SH-SY5Y (cell line): Measurements from ENCODE around the gene PRKG1.

Experiments used
- GATA2 ChIP-seq: IDR thresholded peaks from 2 replicates; pipeline ENCODE4 v1.6.1; 2011; ENCODE audit warnings: mild to moderate bottlenecking, low read depth, low read length
- GATA3 ChIP-seq: IDR thresholded peaks from 2 replicates; pipeline ENCODE4 v1.6.1; 2011; ENCODE audit warnings: low read depth, mild to moderate bottlenecking, low read length, moderate library complexity

Gene PRKG1

DNA sequence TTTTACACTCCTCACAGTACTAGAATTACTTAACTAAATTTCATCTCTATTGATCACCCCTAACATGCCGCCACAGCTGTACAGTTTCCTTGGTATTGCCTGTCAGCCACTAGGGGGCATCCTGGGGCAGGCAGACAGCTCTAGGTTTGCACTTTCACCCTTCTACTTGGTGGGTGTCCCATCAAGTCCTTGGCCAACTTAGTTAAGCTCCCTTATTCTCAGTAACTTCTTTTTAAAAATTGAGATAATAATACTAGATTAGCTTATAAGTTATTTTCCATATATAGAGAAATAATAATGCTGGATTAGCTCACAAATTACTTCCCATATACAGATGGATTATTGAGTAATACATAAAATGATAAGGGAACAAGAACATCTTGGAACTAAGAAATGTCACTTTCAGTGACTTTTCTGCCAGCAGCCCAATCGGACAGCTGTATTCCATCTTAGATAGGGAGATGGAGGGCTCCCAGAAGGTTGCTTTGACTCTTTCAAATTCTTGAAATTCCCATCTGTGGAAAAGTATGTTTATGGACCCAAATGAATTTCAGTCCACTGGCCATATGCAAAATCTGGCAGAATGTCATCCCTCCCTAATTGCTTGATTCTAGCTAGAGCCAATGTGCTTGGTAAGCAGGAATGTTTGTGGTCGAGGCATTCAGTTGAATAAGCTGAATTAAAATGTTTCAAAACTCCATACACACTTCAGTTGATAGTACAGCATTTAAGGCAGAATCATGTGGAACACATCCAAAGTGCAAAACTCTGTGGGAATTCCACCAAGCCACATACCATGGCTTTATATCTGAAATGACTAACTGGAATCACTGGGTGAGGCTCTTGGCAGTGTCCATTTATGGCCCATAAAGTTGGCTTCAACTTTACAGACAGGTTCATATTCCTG is 315.4 kb downstream of the PRKG1 start:
- TF ChIP-seq GATA2 (no peak), GATA3 (no peak)

DNA sequence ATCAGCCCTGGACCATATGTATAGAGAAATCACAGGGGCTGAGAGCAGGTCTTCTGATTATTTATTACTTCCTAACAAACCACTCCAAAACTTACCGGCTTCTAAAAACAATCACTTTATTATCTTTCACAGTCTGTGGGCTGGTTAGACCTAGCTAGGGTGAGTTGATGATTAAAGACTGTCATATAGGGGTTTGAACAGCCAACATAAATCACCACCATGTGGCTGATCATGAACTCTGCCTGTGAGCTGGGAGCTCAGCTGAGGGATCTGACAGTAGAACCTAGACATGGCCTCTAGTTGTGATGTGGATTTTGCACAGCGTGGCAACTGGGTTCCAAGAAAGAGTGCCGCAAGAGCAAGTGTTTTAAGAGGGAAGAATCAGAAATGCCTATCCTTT is 319.8 kb downstream of the PRKG1 start:
- TF ChIP-seq GATA2 (no peak), GATA3 (no peak)

DNA sequence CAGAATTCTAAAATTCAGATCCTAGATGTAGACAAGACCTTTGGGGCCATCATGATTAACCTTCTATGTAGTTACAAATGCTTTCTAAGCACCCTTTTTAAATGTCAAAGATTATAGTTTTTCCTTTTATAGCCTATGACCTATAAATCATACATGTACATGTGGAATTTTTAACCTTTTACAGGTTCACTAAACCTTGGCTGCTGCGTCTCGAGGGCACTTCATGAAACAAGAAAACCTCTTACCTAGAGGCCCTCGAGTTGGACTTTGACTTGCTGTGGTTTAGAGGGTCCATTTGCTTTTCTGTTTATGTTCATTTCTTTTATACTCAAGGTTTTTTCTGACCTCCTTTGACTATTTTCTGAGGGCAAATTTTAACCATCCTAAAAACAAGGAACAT is 323.0 kb downstream of the PRKG1 start:
- no peak for TF ChIP-seq GATA2
- no peak for TF ChIP-seq GATA3

DNA sequence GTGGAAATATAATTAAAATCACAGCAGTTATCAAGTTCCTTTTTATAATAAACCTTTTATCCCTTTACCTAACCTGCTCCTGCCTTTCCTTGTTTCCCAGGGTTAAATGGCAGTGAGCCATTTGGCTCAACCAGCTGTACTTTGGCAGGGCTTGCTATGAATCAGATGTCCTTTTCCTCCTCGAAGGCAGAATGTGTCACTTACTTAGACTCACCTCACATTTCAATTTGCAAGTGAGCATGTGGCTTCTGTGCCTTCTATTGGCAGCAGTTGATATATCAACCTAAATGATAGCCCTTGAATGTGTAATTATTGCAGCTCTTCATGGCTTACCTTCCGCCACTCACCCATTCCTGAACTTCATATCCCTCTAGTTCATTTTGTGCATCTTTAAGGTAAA is 323.4 kb downstream of the PRKG1 start:
- no peak for TF ChIP-seq GATA2
- TF ChIP-seq GATA3, result no peak

DNA sequence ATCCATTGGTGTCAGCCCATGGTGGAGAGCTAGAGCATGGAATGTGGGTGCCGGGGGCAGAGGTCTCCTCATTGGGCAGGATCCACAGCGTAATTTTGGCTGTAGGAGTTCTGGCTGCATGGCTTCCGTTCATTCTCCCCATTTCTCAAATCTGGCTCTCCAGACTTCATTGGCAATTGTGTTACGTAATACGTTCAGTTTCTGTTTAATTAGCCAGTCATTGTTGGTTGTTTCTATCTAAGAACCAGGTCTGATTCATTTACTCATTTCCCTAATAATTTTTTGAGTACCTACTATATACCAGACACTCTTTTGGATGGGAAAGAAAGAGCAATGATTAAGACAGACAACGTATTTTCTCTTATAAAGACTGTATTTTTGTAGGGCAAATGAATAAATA is 325.6 kb downstream of the PRKG1 start:
- no peak for TF ChIP-seq GATA3
- TF ChIP-seq GATA2, result no peak

DNA sequence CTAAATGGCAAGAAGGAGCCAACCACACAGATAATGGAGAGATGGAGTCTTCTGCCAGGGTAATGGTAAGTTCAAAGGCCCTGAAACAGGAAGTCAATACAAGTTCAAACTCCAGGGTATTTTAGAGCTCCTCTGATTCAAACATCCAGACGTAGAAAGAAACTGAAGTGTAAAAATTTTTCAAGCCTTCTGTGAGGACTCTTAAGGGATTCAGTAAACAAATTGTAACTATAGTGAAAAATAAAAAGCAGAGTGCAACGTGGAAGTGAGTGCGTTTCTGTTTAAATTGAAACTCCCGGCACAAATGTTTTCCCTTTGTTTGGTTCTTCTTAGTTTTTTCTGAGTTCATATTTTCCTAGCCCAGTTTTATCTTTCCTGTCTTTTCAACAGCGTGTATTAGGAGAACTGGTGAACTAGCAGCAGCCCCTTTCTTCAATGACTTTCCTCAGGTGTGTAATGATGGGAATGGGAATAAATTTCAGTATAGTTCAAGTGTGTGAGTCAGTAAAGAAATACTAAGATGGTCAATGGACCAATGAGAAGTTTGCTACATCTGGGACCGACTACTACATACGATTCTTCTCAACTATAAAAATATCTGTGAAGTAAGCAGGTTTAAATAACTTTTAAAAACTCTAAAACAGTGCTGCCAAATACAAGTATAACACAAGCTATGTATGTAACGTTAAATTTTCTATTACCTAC is 326.3 kb downstream of the PRKG1 start:
- no peak for TF ChIP-seq GATA2
- no peak for TF ChIP-seq GATA3

DNA sequence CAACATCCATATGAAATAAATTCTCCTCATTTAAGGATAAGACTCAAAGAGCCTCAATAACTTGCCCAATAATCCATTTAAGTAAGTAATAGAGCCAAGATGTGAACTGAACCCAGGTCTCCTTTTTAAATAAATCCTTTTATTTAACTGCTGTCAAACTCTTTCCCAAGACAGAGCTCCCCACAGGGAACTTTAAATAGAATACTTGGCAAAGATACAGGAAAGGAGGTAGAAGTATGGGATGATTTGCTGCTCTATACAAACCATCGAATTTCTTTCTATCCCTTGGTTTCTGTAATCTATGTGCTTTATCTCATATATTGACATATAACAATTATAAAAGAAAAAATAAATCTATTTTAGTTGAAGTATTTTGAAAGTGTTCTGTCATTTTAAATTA is 329.2 kb downstream of the PRKG1 start:
- TF ChIP-seq GATA2 (no peak), GATA3 (no peak)

DNA sequence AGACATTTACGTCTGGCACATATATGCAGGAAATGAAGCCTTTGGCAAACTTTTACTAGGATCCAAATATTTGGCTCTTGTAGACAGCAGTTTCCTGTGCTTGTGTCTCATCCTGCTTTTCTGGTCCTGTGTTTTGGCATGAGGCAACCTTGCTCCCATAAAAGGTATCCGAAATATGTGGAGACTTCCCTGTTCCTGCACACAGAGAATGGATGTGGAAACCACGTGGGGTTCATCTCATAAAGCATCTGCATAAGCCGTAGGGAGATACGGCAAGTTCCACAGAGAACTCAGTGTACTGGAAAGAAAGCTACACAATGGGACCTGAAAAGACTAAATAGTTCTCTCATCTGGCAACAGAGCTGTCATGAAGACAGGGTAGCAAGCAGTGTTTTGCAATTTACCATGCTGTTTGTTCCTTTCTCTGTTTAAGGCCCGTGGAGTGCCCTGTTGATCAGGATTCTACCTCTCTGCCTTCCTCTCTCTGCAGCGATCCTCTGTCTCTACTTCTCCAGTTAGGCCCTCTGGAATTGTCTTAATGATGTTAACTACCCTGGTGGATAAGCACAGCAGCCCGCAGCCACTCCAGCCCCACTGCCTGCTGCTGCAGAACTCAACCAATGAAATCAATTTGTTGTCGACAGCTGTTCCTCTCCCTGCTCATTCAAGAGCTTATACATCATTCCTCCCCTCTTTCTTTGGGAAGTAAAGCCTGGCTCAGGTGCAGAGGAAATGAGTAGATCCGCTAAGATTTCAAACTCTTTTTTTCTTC is 331.5 kb downstream of the PRKG1 start:
- TF ChIP-seq GATA3 (no peak), GATA2 (no peak)

DNA sequence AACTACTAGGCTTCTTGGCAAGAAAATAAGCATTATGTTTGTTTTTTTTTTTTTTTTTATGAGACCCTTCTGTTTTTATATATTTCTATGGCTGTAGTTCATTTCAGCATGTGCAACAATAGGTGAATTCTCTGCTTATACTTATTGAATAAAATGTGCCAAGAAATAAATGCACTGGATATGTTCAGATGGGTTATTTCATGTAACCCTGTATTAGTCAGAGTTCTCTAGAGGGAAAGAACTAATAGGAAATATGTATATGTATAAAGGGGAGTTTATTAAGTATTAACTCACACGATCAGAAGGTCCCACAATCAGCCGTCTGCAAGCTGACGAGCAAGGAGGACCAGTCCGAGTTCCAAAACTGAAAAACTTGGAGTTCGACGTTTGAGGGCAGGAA is 332.3 kb downstream of the PRKG1 start:
- TF ChIP-seq GATA3 (no peak), GATA2 (no peak)

DNA sequence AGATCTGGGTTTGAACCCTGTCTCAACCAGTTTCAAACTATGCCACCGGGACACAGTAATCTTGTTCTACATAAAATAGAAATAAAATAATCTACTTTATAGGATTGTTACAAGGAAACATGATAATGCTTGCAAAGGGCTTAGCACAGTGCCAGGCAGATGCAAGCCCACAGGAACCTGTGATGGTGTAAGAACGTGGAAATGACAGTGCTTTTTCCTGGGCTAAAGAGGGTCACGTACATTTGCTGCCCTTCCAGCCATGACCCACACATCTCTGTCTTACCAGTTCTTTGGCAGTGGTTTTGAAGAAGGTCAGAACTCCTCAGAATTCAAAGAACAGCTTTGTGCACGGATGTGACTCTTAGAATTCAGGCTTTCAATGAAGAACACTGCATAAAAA is 342.2 kb downstream of the PRKG1 start:
- TF ChIP-seq GATA2, result no peak
- no peak for TF ChIP-seq GATA3

DNA sequence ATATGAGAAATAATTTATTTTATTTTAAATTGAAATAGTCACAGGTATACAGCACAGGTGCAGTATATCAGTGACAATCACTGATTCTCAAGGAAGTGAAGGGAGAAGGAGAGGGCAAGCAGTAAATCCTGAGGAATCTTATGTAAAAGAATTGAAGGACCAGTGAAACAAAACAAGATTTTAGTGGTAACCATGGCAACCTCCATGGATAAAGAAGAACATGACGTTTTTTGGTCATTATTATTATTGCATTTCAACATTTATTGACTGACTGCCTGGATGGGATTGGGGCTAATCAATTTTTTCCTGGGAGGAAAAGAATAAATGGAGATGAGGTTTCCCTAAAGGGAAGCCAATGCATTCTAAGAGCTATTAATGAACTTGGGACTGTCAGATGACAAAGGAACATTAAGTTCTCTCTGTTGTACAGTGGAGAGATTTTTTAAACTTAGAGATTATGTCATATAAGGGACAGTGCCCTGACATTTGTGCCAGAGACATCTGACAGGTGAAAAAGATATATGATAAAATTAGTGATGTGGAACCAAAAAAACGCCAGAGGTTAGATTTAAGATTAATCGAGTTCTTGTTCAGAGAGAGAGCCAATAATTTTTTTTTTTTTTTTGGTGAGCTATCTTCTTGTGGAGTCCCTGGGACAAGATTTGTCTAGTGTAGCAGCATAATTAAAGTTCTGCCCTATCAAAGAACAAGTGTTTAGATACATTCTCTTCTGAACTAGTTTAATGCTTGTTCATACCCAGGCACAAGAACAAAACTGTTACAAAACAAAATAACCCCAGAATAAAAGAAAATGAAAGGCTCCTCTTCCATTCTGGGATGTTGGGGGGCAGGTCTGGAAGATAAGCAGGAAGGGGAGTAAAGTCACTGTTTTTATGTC is 345.2 kb downstream of the PRKG1 start:
- TF ChIP-seq GATA3, result no peak
- TF ChIP-seq GATA2, result no peak

DNA sequence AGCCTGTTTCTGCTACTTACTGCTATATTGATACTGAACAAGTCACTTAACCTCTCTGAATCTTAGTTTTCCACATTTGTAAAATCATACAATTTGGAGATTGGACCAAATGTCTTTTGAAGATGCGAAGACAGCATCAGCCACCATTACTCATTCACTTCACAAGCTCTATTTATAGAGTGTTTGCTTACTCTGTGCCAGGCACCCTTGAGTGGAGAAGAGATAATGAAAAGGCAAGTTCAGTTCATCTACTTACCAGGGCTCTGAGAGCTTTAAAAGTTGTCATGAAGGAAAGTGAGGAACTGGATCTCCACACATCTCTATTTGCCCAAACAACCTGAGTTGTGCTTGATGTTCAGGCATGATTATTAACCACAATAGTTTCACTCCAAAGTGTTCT is 347.6 kb downstream of the PRKG1 start:
- TF ChIP-seq GATA2 (no peak), GATA3 (no peak)

DNA sequence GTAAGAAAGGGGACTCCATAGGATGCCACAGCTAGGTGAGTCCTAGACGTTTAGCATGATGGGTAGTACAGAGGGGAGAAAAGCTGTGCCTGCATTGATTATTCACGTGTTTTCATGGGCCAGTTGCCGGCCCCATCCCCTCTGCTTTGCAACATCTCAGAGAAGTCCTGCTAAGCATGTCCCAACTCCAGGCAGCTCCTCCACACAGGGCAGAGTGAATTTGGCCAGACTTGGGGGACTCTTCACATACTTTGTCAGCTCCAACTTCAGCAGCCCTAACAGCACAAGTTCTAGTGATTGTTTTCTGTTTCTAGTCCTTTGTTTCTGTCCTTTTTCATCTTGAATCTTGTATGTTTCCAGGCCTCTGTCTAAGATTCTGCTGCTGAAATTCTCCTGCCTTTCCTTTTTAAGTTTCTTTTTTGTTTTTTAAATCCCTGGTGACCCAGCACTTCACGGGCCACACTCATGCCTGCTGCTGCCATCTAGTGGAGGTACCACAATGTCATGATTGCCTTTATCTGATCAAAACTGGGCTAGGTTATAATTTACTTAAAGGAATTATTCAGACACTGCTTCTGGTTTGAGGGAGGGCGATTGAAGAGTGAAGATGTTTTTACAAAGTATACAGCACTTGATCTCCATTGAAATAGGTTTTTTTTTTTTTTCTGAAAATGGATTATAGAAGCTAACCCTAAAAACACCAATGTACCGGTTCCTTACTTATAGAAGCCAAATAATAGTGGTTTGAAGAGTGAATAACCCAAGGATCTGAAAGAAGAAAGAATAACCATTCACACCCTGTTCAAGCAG is 348.2 kb downstream of the PRKG1 start:
- TF ChIP-seq GATA3 (peak; percentile 45; the same call in 1 of the 2 replicates), GATA2 (peak; percentile 61)

DNA sequence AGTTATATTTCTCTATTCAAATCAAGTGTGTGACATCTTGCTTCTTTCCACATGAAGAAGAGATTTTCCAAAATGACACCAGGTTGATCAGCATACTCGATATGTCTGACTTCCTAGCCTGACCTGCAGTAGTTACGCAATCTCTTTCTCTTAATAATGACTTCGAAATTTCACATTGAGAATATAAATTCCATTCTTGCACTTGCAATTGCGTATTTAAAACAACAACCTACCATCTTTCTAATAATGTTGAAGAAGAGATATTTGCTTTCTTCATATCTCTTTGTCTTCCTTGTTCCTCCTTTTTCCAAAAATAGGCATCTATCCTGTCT is 348.8 kb downstream of the PRKG1 start:
- no peak for TF ChIP-seq GATA3
- no peak for TF ChIP-seq GATA2
